GM19468 (cell line): Measurements from ENCODE around the gene DAND5.

ENCODE experiments used
- ATAC-seq: cut with Tn5 transposase; IDR thresholded peaks from one replicate; pipeline ENCODE4 v1.9.1; 2021; ENCODE audit warnings: mild to moderate bottlenecking, moderate library complexity, moderate number of reproducible peaks; ENCODE audit not compliant: unreplicated experiment; ENCODE audit errors: extremely low read depth

The DAND5 gene

GRCh38 chr19:12990853-12991252 is 21.5 kb downstream of the DAND5 start:
- ATAC-seq, result no peak

GRCh38 chr19:12991296-12991695 is 21.9 kb downstream of the DAND5 start:
- no peak for ATAC-seq

GRCh38 chr19:12992729-12993128 is 23.4 kb downstream of the DAND5 start:
- no peak for ATAC-seq

GRCh38 chr19:12993562-12993961 is 24.2 kb downstream of the DAND5 start:
- ATAC-seq, result no peak

- ATAC-seq, result no peak
Observed at GRCh38 chr19:12994701-12995595, 25.6 kb downstream of the DAND5 start, which contains the start of gene NFIX. Gene NFIX (plus strand): TSS chr19:12995475. CDS start chr19:12995838, 363 bp downstream.

GRCh38 chr19:12995596-12996405 is 26.4 kb downstream of the DAND5 start:
- ATAC-seq, result no peak

GRCh38 chr19:12996406-12997094 is 27.2 kb downstream of the DAND5 start:
- ATAC-seq, result no peak

GRCh38 chr19:12997179-12997966 is 28.0 kb downstream of the DAND5 start:
- no peak for ATAC-seq

- ATAC-seq, result no peak
Observed at GRCh38 chr19:12997967-12998940, 28.9 kb downstream of the DAND5 start.

GRCh38 chr19:13001166-13001501 is 31.8 kb downstream of the DAND5 start:
- ATAC-seq, result no peak

GRCh38 chr19:13001502-13002165 is 32.3 kb downstream of the DAND5 start:
- no peak for ATAC-seq

- no peak for ATAC-seq
Observed at GRCh38 chr19:13002166-13002898, 33.0 kb downstream of the DAND5 start.

- no peak for ATAC-seq
Observed at GRCh38 chr19:13003081-13003480, 33.7 kb downstream of the DAND5 start.

- ATAC-seq, result no peak
Observed at GRCh38 chr19:13004273-13004672, 34.9 kb downstream of the DAND5 start.

- ATAC-seq, result no peak
Observed at GRCh38 chr19:13005253-13005652, 35.9 kb downstream of the DAND5 start.

- no peak for ATAC-seq
Observed at GRCh38 chr19:13005861-13006370, 36.5 kb downstream of the DAND5 start.
